Suprapubic skin (tissue), 4 donors: ENCODE data around the gene CENPN.

Source experiments
- CTCF ChIP-seq, 2 donors: fragments of 200-600 bp in 1 of 2; fragments of 450-650 bp in 1 of 2; sonication (generic) in 1 of 2; IDR thresholded peaks; one replicate each; pipeline ENCODE4 v1.5.1; 2016 to 2019; ENCODE audit warnings: antibody characterized with exemption in 2 of 2, mild to moderate bottlenecking in 1 of 2, moderate library complexity in 1 of 2
- EP300 ChIP-seq: sonication (generic); formaldehyde crosslinking; IDR thresholded peaks from one replicate; pipeline ENCODE4 v1.6.1; 2017; ENCODE audit warnings: antibody characterized with exemption
- POLR2A ChIP-seq, 2 donors: fragments of 450-650 bp; IDR thresholded peaks; one replicate each; pipeline ENCODE4 v1.6.1; 2017; ENCODE audit warnings: antibody characterized with exemption in 2 of 2, mild to moderate bottlenecking in 2 of 2, moderate library complexity in 2 of 2
- POLR2AphosphoS5 ChIP-seq, 3 donors: sonication (generic); formaldehyde crosslinking; IDR thresholded peaks; one replicate each; pipeline ENCODE4 v1.6.1; 2017; ENCODE audit warnings: antibody characterized with exemption in 3 of 3

- TF ChIP-seq CTCF (IDR thresholded peaks at IDR 0.05) = no peak
- TF ChIP-seq POLR2A (IDR thresholded peaks at IDR 0.05) = no peak
- TF ChIP-seq POLR2AphosphoS5 (IDR thresholded peaks at IDR 0.05) = no peak
- no peak for TF ChIP-seq EP300
These were observed 15.1 kb upstream of the CENPN start for GRCh38 chr16:80991792-80992430.
